ENCODE results near the gene BAAT.

The BAAT gene

GRCh38 chr9:101311758-101312420 lies 72.9 kb downstream of the BAAT start:
- peak; percentile 69 to 78 for DNase-seq

- DNase-seq: no peak
Measured at GRCh38 chr9:101311191-101311590, 73.6 kb downstream of the BAAT start.
